ENCODE results near the gene FGD1.
A peak's percentile ranks its signal among the peaks of the same experiment; 100 is the strongest.
"Not testable (repeated sequence)": the region's sequence is repeated elsewhere in the genome, so short reads cannot be mapped to it uniquely, and the experiment has no call there.

Gene FGD1

GRCh38 chrX:54489819-54490218, 6.2 kb downstream of the FGD1 start:
- H3K4me3 Mint-ChIP-seq; H3K4me1 Mint-ChIP-seq; H3K9me3 Mint-ChIP-seq; H3K27me3 Mint-ChIP-seq; DNase-seq (ENCODE audit: low spot score in 2 of 2); ATAC-seq (ENCODE audit: low read depth); H3K36me3 Mint-ChIP-seq; H3K27ac Mint-ChIP-seq: not testable (repeated sequence)

GRCh38 chrX:54484666-54485065, 11.4 kb downstream of the FGD1 start:
- Mint-ChIP-seq H3K4me1 (no peaks in the 10 kb centered on the region), H3K9me3 (no peaks in the 10 kb centered on the region), H3K27ac (no peak overlapping the region), H3K27me3 (peaks cover 2% of the 10 kb centered on the region), H3K36me3 (no peaks in the 10 kb centered on the region), H3K4me3 (no peak overlapping the region)
- no peak for ATAC-seq (ENCODE audit: low read depth)
- DNase-seq (ENCODE audit: low spot score in 2 of 2) = no peak

- Mint-ChIP-seq H3K36me3 (no peaks in the 10 kb centered on the region), H3K4me3 (no peak overlapping the region)
- no peak for ATAC-seq (ENCODE audit: low read depth)
These were observed 12.1 kb downstream of the FGD1 start for GRCh38 chrX:54483946-54484345.

DNA sequence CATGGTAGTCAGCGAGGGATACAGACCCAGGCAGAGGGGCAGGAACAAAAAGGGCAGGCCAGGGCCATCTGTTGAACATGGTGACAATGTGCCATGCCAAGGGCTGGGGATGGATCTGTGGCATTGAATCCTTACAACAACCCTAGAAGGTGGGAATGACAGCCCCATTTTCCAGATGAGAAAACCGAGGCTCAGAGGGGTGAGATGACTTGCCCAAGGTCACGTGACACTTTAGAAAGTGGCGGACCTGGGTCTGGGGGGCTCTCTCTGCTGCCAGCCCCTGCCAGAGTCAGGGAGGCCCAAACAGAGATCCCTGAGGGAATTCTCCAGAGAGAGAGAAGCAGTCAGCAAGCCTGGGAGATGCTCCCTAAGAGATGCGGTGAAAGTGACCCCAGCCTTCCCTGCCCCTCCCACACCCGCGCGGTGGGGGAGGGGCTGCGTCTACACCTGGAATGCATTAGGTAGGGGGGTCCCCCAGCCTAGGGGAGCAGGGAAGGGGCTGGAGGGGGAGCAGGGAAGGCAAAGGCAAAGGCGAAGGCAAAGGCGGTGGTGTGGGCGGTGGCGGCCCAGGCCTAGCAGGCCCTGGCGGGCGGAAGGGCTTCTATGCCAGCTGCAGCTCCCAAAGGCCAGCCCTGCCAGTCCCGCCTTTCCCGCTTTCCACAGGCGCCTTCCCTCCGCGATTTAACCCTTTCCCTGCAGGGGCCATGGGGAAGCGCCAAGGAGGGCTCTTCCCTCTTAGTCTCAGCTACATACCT, 13.0 kb downstream of the FGD1 start:
- no peaks in the 10 kb centered on the region for H3K9me3 Mint-ChIP-seq
- peaks cover 2% of the 10 kb centered on the region for H3K27me3 Mint-ChIP-seq
- H3K4me3 Mint-ChIP-seq = no peak overlapping the region
- no peaks in the 10 kb centered on the region for H3K36me3 Mint-ChIP-seq
- no peaks in the 10 kb centered on the region for H3K4me1 Mint-ChIP-seq
- no peak overlapping the region for H3K27ac Mint-ChIP-seq
- ATAC-seq (ENCODE audit: low read depth) = no peak
- DNase-seq (ENCODE audit: low spot score in 2 of 2) = no peak

More at GRCh38 chrX:54483946-54484345, 12.1 kb downstream of the FGD1 start:
- Mint-ChIP-seq H3K9me3 (no peaks in the 10 kb centered on the region), H3K4me1 (no peaks in the 10 kb centered on the region), H3K27me3 (peaks cover 2% of the 10 kb centered on the region), H3K27ac (no peak overlapping the region)
- no peak for DNase-seq (ENCODE audit: low spot score in 2 of 2)

DNA sequence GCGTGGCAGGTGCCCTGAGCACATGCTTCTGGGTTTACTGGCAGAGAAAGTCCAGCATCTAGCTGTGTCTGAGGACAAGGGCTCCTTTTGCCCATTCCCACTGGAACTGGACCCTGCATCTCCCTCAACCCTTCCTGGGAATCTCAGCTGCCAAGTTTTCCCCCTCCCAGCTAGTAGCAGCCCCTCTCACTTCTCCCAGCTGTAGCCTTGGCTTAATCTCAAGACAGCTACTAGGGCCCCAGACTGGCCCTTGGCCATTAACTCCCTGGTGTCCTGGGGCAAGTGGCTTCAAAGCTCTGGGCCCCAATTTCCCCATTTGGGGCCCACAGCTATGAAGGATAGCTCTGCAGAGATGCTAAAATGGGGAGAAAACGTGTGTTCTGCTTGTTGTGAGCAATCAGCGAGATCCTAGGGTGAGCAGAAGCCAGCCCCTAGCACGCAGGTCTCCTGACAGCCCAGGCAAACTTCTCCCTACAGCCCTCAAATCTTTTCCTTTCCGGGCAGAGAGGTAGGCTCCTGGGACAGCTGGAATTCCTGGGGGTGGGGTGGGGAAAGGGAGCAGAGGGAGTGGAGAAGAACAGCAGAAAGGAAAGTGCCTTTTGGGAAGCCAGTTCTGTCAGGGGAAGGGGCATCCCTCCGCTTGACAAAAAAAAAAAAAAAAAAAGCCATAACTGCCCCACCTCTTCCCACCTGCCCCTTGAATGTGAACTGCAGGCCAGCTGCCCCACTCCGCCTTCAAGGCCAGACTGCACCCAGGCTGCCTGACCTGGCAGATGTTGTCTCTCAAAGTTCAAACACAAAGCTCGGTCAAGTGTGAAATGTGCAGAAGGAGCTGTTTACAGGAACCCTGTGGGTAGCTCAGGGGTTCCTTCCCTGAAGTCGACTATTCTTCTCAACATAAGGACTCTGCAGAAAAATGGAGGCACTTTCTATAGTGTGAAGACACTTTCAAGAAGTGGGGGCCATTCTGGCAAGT, 16.6 kb downstream of the FGD1 start:
- Mint-ChIP-seq H3K27ac (no peak overlapping the region), H3K27me3 (no peaks in the 10 kb centered on the region), H3K9me3 (no peaks in the 10 kb centered on the region), H3K4me3 (no peak overlapping the region), H3K36me3 (no peaks in the 10 kb centered on the region), H3K4me1 (no peaks in the 10 kb centered on the region)
- DNase-seq (ENCODE audit: low spot score in 2 of 2) (no peak), ATAC-seq (ENCODE audit: low read depth) (no peak)

DNA sequence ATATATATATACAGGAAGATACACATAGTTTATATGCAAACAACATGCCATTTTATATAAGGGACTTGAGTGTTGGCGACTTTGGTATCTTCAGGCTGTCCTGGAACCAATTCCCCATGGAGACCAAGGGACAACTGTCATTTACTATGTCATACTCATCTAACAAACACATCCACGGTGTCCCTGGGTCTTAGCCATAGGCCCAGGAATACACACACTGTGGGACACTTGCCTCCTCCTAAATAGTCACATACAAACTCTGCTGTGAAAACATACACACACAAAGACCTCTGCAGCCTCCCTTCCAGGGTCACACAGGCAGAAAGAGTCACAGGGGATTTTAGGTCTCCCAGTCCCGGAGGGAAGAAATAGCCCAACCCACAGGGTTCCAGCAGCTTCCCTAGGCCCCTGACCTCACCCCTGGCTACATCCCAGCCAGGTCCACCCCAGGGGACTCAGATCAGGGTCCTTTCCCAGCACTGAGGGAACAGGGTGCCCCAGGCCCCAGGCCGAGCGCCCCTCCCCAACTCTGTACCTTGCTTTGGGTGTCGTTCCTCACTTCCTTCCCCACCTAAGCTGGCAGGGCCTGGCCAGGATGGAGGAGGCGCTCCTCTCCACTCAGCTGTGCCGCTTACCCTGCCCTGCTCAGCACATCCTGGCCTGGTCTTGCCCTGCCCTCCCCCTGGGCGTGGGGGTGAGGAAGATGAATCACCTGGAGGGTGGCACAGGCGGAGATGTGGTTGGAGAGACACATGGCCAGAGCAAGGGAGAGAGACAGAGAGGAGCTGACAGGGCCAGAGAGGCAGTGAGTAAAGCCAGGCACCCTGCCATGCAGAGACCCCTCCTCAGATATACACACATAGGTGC, 21.8 kb downstream of the FGD1 start:
- H3K4me1 Mint-ChIP-seq = no peaks in the 10 kb centered on the region
- no peak for ATAC-seq (ENCODE audit: low read depth)
- no peak overlapping the region for H3K27ac Mint-ChIP-seq
- H3K36me3 Mint-ChIP-seq = no peaks in the 10 kb centered on the region
- no peak for DNase-seq (ENCODE audit: low spot score in 2 of 2)
- no peak overlapping the region for H3K4me3 Mint-ChIP-seq
- H3K27me3 Mint-ChIP-seq = no peaks in the 10 kb centered on the region
- H3K9me3 Mint-ChIP-seq = no peaks in the 10 kb centered on the region

GRCh38 chrX:54470054-54470760, 25.8 kb downstream of the FGD1 start:
- ATAC-seq (ENCODE audit: low read depth) = no peak
- H3K4me3 Mint-ChIP-seq = no peak overlapping the region
- DNase-seq (ENCODE audit: low spot score in 2 of 2) = no peak
- no peaks in the 10 kb centered on the region for H3K27me3 Mint-ChIP-seq
- no peaks in the 10 kb centered on the region for H3K9me3 Mint-ChIP-seq
- no peak overlapping the region for H3K27ac Mint-ChIP-seq
- no peaks in the 10 kb centered on the region for H3K36me3 Mint-ChIP-seq
- no peaks in the 10 kb centered on the region for H3K4me1 Mint-ChIP-seq

DNA sequence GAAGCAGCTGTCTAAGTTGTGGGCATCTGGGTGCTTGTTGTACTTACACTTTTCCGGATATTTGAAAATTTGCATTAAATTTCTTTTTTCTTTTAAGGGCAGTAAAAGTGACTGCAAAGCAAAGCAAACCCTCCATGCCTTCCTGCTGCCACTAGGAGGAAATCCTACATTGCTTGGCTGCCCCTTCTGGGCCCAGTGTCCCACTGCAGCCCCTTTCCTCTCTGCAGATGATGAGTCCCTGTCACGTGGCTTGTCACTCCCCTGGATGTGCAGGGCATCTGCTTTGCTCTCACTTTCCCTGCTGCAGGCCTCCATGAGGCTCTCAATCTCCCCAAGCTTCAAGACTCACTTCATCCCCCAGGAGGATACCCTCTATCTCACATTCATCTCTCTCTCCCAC, 43.1 kb downstream of the FGD1 start:
- Mint-ChIP-seq H3K36me3 (peaks cover 3% of the 10 kb centered on the region), H3K27ac (no peak overlapping the region), H3K9me3 (no peaks in the 10 kb centered on the region), H3K4me1 (peaks cover 4% of the 10 kb centered on the region), H3K4me3 (no peak overlapping the region), H3K27me3 (no peaks in the 10 kb centered on the region)
- DNase-seq (ENCODE audit: low spot score in 2 of 2) (no peak), ATAC-seq (ENCODE audit: low read depth) (no peak)

DNA sequence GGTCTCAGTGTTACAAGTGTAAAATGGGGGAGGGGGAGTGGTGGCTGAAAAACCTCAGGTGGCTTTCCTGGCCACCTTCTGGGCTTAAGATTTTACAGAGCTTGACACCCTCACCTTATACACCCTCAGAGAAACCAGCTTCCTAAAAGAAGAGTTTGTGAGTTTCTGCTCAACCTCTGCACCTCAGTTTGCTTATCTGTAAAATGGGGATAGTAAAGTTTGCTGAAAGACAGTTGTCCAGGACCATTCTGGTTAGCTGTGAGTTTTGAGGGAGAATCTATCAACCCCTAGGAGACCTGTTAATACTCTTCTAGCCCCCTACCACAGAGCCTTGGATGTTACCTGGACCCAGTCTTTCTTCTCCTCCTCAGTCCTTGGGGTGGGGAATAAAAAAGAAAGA, 46.1 kb downstream of the FGD1 start:
- Mint-ChIP-seq H3K9me3 (no peaks in the 10 kb centered on the region), H3K4me3 (no peak overlapping the region), H3K4me1 (peaks cover 4% of the 10 kb centered on the region), H3K27ac (no peak overlapping the region), H3K36me3 (peaks cover 7% of the 10 kb centered on the region), H3K27me3 (no peaks in the 10 kb centered on the region)
- ATAC-seq (ENCODE audit: low read depth) = no peak
- DNase-seq (ENCODE audit: low spot score in 2 of 2) = no peak

DNA sequence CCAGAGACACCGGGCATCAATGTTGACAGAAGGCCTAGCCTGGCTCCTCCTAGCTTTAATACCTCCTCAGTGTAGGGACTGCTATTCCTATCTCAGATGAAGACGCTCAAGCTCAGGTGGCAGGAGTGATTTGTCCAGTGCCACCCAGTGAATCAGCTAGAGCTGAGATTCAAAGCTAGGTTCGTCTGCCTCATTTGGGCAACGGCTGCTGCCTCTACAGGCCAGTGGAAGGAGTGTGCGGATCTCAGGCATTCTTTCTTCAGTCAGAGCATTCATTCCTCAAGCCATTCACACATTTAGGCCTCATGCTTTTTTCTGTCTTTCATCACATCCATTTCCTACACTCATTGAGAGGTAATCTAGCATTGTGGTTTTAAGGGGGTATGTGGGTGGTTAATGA, 48.6 kb downstream of the FGD1 start:
- Mint-ChIP-seq H3K4me1 (peaks cover 6% of the 10 kb centered on the region), H3K4me3 (no peak overlapping the region), H3K9me3 (no peaks in the 10 kb centered on the region), H3K27ac (no peak overlapping the region), H3K27me3 (no peaks in the 10 kb centered on the region), H3K36me3 (peaks cover 20% of the 10 kb centered on the region)
- ATAC-seq (ENCODE audit: low read depth) = no peak
- no peak for DNase-seq (ENCODE audit: low spot score in 2 of 2)

- ATAC-seq (ENCODE audit: low read depth) = no peak
- peaks cover 20% of the 10 kb centered on the region for H3K36me3 Mint-ChIP-seq
- peaks cover 17% of the 10 kb centered on the region for H3K4me1 Mint-ChIP-seq
- H3K4me3 Mint-ChIP-seq = no peak overlapping the region
- no peaks in the 10 kb centered on the region for H3K27me3 Mint-ChIP-seq
- no peak overlapping the region for H3K27ac Mint-ChIP-seq
- no peaks in the 10 kb centered on the region for H3K9me3 Mint-ChIP-seq
- DNase-seq (ENCODE audit: low spot score in 2 of 2) = no peak
These were observed 50.0 kb downstream of the FGD1 start for GRCh38 chrX:54446084-54446483.

DNA sequence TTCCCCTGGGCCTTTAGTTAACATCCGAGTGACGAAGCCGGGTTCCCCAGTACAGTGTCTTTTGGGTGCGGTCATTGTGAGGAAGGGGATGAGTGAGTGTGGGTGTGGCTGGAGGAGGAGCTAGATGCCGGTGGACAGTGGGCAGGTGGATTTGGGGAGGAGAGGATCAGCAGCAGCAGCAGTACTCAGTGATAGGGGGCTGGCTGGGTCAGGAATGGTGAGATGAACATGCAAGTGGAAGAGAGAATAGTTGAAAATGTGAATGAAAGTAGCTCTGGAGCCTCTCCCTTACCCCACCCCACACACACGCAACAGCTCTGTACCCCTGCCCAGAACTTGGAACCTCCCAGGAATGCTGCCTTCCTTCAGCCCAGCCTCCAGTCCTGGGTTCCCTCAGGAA, 51.3 kb downstream of the FGD1 start:
- Mint-ChIP-seq H3K9me3 (no peaks in the 10 kb centered on the region), H3K36me3 (peaks cover 17% of the 10 kb centered on the region)
- no peak for DNase-seq (ENCODE audit: low spot score in 2 of 2)

DNA sequence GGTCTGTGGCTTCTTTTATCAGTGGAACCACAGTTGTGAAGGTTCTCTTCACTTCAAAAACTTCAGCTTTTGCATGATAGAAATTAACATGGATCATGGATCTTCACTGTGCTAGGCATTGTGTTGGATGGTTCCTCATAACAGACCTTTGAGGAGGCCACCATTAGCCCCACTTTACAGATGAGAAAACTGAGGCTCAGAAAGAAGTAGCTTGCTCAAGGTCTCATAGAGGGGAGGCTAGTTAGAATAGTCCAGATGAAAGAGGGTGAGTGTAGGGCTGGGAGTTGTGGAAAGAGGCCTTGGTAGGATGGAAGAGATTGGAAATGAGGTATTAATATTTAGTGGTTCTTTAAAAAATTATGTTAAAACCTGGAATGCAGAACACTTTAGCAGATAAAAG, 53.2 kb downstream of the FGD1 start:
- Mint-ChIP-seq H3K27ac (peak overlapping the region; percentile 63), H3K36me3 (peaks cover 17% of the 10 kb centered on the region), H3K4me3 (no peak overlapping the region), H3K9me3 (no peaks in the 10 kb centered on the region), H3K4me1 (peaks cover 20% of the 10 kb centered on the region), H3K27me3 (no peaks in the 10 kb centered on the region)
- DNase-seq (ENCODE audit: low spot score in 2 of 2) (no peak), ATAC-seq (ENCODE audit: low read depth) (no peak)

More for the DNA sequence above, 51.3 kb downstream of the FGD1 start:
- Mint-ChIP-seq H3K27me3 (no peaks in the 10 kb centered on the region), H3K4me1 (peaks cover 20% of the 10 kb centered on the region), H3K4me3 (no peak overlapping the region), H3K27ac (no peak overlapping the region)
- ATAC-seq (ENCODE audit: low read depth) = no peak
